H9 (cell line): ENCODE data around the gene CCSER2. TPM values are rescaled to one million over a fixed set of nuclear protein-coding genes. Genes with fewer than 3 reads are reported as not detected.

Source experiments
- DNase-seq: peaks from one replicate; pipeline ENCODE4 v3.0.0-alpha.2; 2017
- H2AFZ ChIP-seq: one replicate; pipeline ENCODE4 v1.6.1; 2013; ENCODE audit warnings: mild to moderate bottlenecking, low read length, control low read depth, moderate library complexity
- H2AK5ac ChIP-seq: 2 replicates; pipeline ENCODE4 v1.6.1; 2013; ENCODE audit warnings: low read length, control low read depth, mixed read lengths; ENCODE audit not compliant: insufficient read length
- H2BK120ac ChIP-seq: one replicate; pipeline ENCODE4 v1.6.1; 2013; ENCODE audit warnings: low read depth, mild to moderate bottlenecking, low read length, control low read depth, inconsistent platforms; ENCODE audit not compliant: poor library complexity, severe bottlenecking
- H2BK12ac ChIP-seq: 2 replicates; pipeline ENCODE4 v1.6.1; 2013; ENCODE audit warnings: low read length, control low read depth, mixed read lengths, low read depth; ENCODE audit not compliant: insufficient read length
- H2BK15ac ChIP-seq: 2 replicates; pipeline ENCODE4 v1.6.1; 2013; ENCODE audit warnings: low read depth, low read length, control low read depth
- H2BK20ac ChIP-seq: one replicate; pipeline ENCODE4 v1.6.1; 2013; ENCODE audit warnings: low read depth, mild to moderate bottlenecking, low read length, control low read depth, inconsistent platforms; ENCODE audit not compliant: poor library complexity, severe bottlenecking
- H2BK5ac ChIP-seq: 2 replicates; pipeline ENCODE4 v1.6.1; 2013; ENCODE audit warnings: low read length, control low read depth, mixed read lengths; ENCODE audit not compliant: insufficient read length
- H3K14ac ChIP-seq: 2 replicates; pipeline ENCODE4 v1.6.1; 2013; ENCODE audit warnings: low read length, control low read depth; ENCODE audit not compliant: insufficient read depth
- H3K18ac ChIP-seq: 2 replicates; pipeline ENCODE4 v1.6.1; 2013; ENCODE audit warnings: low read depth, mild to moderate bottlenecking, mixed read lengths, low read length, control low read depth; ENCODE audit not compliant: insufficient read length
- H3K23ac ChIP-seq: 2 replicates; pipeline ENCODE4 v1.6.1; 2013; ENCODE audit warnings: low read length, control low read depth, mixed read lengths, low read depth; ENCODE audit not compliant: insufficient read length
- H3K23me2 ChIP-seq: 2 replicates; pipeline ENCODE4 v1.6.1; 2013; ENCODE audit warnings: low read depth, mild to moderate bottlenecking, mixed read lengths, low read length, control low read depth; ENCODE audit not compliant: insufficient read length, poor library complexity, severe bottlenecking
- H3K27ac ChIP-seq: 2 replicates; pipeline ENCODE4 v1.5.1; 2013; ENCODE audit warnings: low read length, control low read depth, mixed read lengths, low read depth; ENCODE audit not compliant: insufficient read length
- H3K27me3 ChIP-seq: 2 replicates; pipeline ENCODE4 v1.6.1; 2013; ENCODE audit warnings: low read length, control low read depth, inconsistent platforms; ENCODE audit not compliant: insufficient read depth
- H3K4ac ChIP-seq: 2 replicates; pipeline ENCODE4 v1.6.1; 2013; ENCODE audit warnings: low read depth, mild to moderate bottlenecking, control low read depth, inconsistent platforms, low read length, moderate library complexity
- H3K4me1 ChIP-seq: 2 replicates; pipeline ENCODE4 v1.6.1; 2013; ENCODE audit warnings: low read length, control low read depth, inconsistent platforms; ENCODE audit not compliant: insufficient read depth
- H3K4me2 ChIP-seq: 2 replicates; pipeline ENCODE4 v1.6.1; 2013; ENCODE audit warnings: low read length, control low read depth, mixed read lengths; ENCODE audit not compliant: insufficient read length, insufficient read depth
- H3K56ac ChIP-seq: 2 replicates; pipeline ENCODE4 v1.6.1; 2013; ENCODE audit warnings: low read depth, mild to moderate bottlenecking, mixed read lengths, low read length, control low read depth; ENCODE audit not compliant: insufficient read length
- H3K79me1 ChIP-seq: 2 replicates; pipeline ENCODE4 v1.6.1; 2013; ENCODE audit warnings: low read depth, mild to moderate bottlenecking, moderate library complexity, low read length, control low read depth, inconsistent platforms; ENCODE audit not compliant: insufficient read depth, poor library complexity, severe bottlenecking
- H3K79me2 ChIP-seq: 2 replicates; pipeline ENCODE4 v1.6.1; 2013; ENCODE audit warnings: low read length, control low read depth, inconsistent platforms; ENCODE audit not compliant: insufficient read depth
- H3K9ac ChIP-seq: 2 replicates; pipeline ENCODE4 v1.6.1; 2013; ENCODE audit warnings: low read length, control low read depth, mixed read lengths; ENCODE audit not compliant: insufficient read length; ENCODE audit errors: extremely low read depth
- H3K9me3 ChIP-seq: one replicate; pipeline ENCODE4 v1.6.1; 2013; ENCODE audit warnings: low read depth, low read length, inconsistent platforms; ENCODE audit not compliant: control insufficient read depth
- H3T11ph ChIP-seq: one replicate; pipeline ENCODE4 v1.6.1; 2013; ENCODE audit warnings: mild to moderate bottlenecking, low read length, control low read depth, inconsistent platforms
- H4K20me1 ChIP-seq: one replicate; pipeline ENCODE4 v1.6.1; 2013; ENCODE audit not compliant: control insufficient read depth, insufficient read length, insufficient read depth
- H4K5ac ChIP-seq: 2 replicates; pipeline ENCODE4 v1.6.1; 2013; ENCODE audit warnings: low read depth, mild to moderate bottlenecking, mixed read lengths, low read length, control low read depth; ENCODE audit not compliant: insufficient read length
- H4K8ac ChIP-seq: replicated peaks from 2 replicates; pipeline ENCODE4 v1.6.1; 2013; ENCODE audit warnings: low read length, control low read depth, mixed read lengths, low read depth; ENCODE audit not compliant: insufficient read length
- H4K91ac ChIP-seq: 2 replicates; pipeline ENCODE4 v1.6.1; 2013; ENCODE audit warnings: low read depth, mild to moderate bottlenecking, moderate library complexity, mixed read lengths, low read length, control low read depth; ENCODE audit not compliant: insufficient read length
- H3K27ac Mint-ChIP-seq, 3 experiments: 2 replicates in 2 of 3; 3 replicates in 1 of 3; pipeline ENCODE4 v1.8.0; 2020 to 2021; ENCODE audit warnings: mixed read lengths in 3 of 3, mild to moderate bottlenecking in 1 of 3, moderate library complexity in 1 of 3
- H3K27me3 Mint-ChIP-seq: 2 replicates; pipeline ENCODE4 v1.8.0; 2021; ENCODE audit warnings: low read depth, mild to moderate bottlenecking, moderate library complexity, mixed read lengths
- H3K36me3 Mint-ChIP-seq, 3 experiments: 2 replicates in 2 of 3; 3 replicates in 1 of 3; pipeline ENCODE4 v1.8.0; 2020 to 2021; ENCODE audit warnings: low read depth in 3 of 3, mixed read lengths in 3 of 3; ENCODE audit not compliant: insufficient read depth in 1 of 3
- H3K4me1 Mint-ChIP-seq, 2 experiments: 2 replicates each; pipeline ENCODE4 v1.8.0; 2020; ENCODE audit warnings: mixed read lengths in 2 of 2
- H3K4me3 Mint-ChIP-seq, 2 experiments: 2 replicates in 1 of 2; 3 replicates in 1 of 2; pipeline ENCODE4 v1.8.0; 2020 to 2021; ENCODE audit warnings: mild to moderate bottlenecking in 2 of 2, mixed read lengths in 2 of 2, moderate library complexity in 1 of 2
- H3K9me3 Mint-ChIP-seq, 2 experiments: 2 replicates in 1 of 2; 3 replicates in 1 of 2; pipeline ENCODE4 v1.8.0; 2020; ENCODE audit warnings: mild to moderate bottlenecking in 2 of 2, mixed read lengths in 2 of 2, moderate library complexity in 1 of 2
- CTCF ChIP-seq: fragments of 200-600 bp; sonication (generic); conservative IDR thresholded peaks from 3 replicates; pipeline ENCODE4 v1.8.0; 2021; ENCODE audit warnings: antibody characterized with exemption, mild to moderate bottlenecking
- WGBS: extraction: QIAGEN DNeasy Blood & Tissue Kit; methylation state at CpG from one replicate; pipeline ENCODE4 v1.1.7; 2013; ENCODE audit warnings: missing lambda C conversion rate, low lambda C conversion rate, mixed read lengths; ENCODE audit not compliant: insufficient read length; ENCODE audit errors: extremely low coverage; 5-methylcytosine and 5-hydroxymethylcytosine counted together
- total RNA-seq: library from RNA; stranded (reverse); gene quantifications from 2 replicates; pipeline ENCODE4 v1.2.1, GENCODE V29; 2021

The CCSER2 gene
- total RNA-seq, 1 experiment from 2014 or later = 22.2 TPM

GRCh38 chr10:84374455-84374854 lies 46.1 kb downstream of the CCSER2 start:
- Histone ChIP-seq H4K5ac (no peak overlapping the region), H3K4ac (no peak overlapping the region), H3T11ph (no peak overlapping the region), H2BK120ac (no peak overlapping the region), H2AFZ (no peak overlapping the region), H3K79me2 (peaks cover 3% of the 10 kb centered on the region; the same call in 1 of the 2 replicates), H4K20me1 (no peaks in the 10 kb centered on the region), H2BK15ac (no peak overlapping the region), H3K79me1 (no peaks in the 10 kb centered on the region), H2AK5ac (no peak overlapping the region), H3K27me3 (no peaks in the 10 kb centered on the region), H3K56ac (no peak overlapping the region), H4K8ac (no peak overlapping the region), H2BK12ac (no peak overlapping the region), H3K14ac (no peak overlapping the region), H3K9ac (no peak overlapping the region), H2BK20ac (no peak overlapping the region), H3K4me1 (no peaks in the 10 kb centered on the region), H4K91ac (no peak overlapping the region), H3K9me3 (no peaks in the 10 kb centered on the region), H3K18ac (no peak overlapping the region), H3K23me2 (no peaks in the 10 kb centered on the region), H2BK5ac (no peak overlapping the region), H3K4me2 (no peak overlapping the region), H3K27ac (no peak overlapping the region), H3K23ac (no peak overlapping the region)
- no peak for TF ChIP-seq CTCF
- Mint-ChIP-seq H3K9me3 (no peaks in the 10 kb centered on the region), H3K27me3 (no peaks in the 10 kb centered on the region), H3K4me1 (no peaks in the 10 kb centered on the region; a peak in 1 of 4 replicates), H3K27ac (no peak overlapping the region), H3K36me3 (peaks cover 0 to 17% (median 13%) of the 10 kb centered on the region in 3 experiments; a peak in 5 of 7 replicates), H3K4me3 (no peak overlapping the region)
- DNase-seq = no peak
- no CpG with 5 or more reads among the region's 2 CpGs for WGBS
